Measurements from ENCODE around the gene COL27A1.

GRCh38 chr9:114184071-114184470 lies 28.7 kb downstream of the COL27A1 start:
- TF ChIP-seq CSDC2 (CRISPR knock-in tag; IDR thresholded peaks at IDR 0.05): no peak
- no peak for TF ChIP-seq ZNF70 (CRISPR knock-in tag; IDR thresholded peaks at IDR 0.05)
- TF ChIP-seq, protein P1, sequence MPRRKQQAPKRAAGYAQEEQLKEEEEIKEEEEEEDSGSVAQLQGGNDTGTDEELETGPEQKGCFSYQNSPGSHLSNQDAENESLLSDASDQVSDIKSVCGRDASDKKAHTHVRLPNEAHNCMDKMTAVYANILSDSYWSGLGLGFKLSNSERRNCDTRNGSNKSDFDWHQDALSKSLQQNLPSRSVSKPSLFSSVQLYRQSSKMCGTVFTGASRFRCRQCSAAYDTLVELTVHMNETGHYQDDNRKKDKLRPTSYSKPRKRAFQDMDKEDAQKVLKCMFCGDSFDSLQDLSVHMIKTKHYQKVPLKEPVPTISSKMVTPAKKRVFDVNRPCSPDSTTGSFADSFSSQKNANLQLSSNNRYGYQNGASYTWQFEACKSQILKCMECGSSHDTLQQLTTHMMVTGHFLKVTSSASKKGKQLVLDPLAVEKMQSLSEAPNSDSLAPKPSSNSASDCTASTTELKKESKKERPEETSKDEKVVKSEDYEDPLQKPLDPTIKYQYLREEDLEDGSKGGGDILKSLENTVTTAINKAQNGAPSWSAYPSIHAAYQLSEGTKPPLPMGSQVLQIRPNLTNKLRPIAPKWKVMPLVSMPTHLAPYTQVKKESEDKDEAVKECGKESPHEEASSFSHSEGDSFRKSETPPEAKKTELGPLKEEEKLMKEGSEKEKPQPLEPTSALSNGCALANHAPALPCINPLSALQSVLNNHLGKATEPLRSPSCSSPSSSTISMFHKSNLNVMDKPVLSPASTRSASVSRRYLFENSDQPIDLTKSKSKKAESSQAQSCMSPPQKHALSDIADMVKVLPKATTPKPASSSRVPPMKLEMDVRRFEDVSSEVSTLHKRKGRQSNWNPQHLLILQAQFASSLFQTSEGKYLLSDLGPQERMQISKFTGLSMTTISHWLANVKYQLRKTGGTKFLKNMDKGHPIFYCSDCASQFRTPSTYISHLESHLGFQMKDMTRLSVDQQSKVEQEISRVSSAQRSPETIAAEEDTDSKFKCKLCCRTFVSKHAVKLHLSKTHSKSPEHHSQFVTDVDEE (CRISPR knock-in tag; IDR thresholded peaks at IDR 0.05): no peak
- no peak for TF ChIP-seq CREB5 (CRISPR knock-in tag; IDR thresholded peaks at IDR 0.05; ENCODE audit: low read depth)
- TF ChIP-seq ARNTL (CRISPR knock-in tag; IDR thresholded peaks at IDR 0.05; ENCODE audit: borderline replicate concordance, low read depth): no peak
- no peak for TF ChIP-seq ZNF565 (CRISPR knock-in tag; conservative IDR thresholded peaks at IDR 0.05; ENCODE audit: low read depth)
- no peak for TF ChIP-seq POU6F1 (CRISPR knock-in tag; IDR thresholded peaks at IDR 0.05; ENCODE audit: borderline replicate concordance, low read depth)
- TF ChIP-seq ZFP30 (CRISPR knock-in tag; IDR thresholded peaks at IDR 0.05): no peak
- TF ChIP-seq ESRRG (CRISPR knock-in tag; IDR thresholded peaks at IDR 0.05): no peak
- TF ChIP-seq, protein P2, sequence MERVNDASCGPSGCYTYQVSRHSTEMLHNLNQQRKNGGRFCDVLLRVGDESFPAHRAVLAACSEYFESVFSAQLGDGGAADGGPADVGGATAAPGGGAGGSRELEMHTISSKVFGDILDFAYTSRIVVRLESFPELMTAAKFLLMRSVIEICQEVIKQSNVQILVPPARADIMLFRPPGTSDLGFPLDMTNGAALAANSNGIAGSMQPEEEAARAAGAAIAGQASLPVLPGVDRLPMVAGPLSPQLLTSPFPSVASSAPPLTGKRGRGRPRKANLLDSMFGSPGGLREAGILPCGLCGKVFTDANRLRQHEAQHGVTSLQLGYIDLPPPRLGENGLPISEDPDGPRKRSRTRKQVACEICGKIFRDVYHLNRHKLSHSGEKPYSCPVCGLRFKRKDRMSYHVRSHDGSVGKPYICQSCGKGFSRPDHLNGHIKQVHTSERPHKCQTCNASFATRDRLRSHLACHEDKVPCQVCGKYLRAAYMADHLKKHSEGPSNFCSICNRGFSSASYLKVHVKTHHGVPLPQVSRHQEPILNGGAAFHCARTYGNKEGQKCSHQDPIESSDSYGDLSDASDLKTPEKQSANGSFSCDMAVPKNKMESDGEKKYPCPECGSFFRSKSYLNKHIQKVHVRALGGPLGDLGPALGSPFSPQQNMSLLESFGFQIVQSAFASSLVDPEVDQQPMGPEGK (CRISPR knock-in tag; IDR thresholded peaks at IDR 0.05; ENCODE audit: borderline replicate concordance): no peak
- TF ChIP-seq RARB (CRISPR knock-in tag; IDR thresholded peaks at IDR 0.05): no peak
- TF ChIP-seq SNAI2 (CRISPR knock-in tag; IDR thresholded peaks at IDR 0.05): no peak
- TF ChIP-seq PPARA (CRISPR knock-in tag; IDR thresholded peaks at IDR 0.05; ENCODE audit: borderline replicate concordance): no peak
